Measurements from ENCODE around the gene TRMT2A.

DNA sequence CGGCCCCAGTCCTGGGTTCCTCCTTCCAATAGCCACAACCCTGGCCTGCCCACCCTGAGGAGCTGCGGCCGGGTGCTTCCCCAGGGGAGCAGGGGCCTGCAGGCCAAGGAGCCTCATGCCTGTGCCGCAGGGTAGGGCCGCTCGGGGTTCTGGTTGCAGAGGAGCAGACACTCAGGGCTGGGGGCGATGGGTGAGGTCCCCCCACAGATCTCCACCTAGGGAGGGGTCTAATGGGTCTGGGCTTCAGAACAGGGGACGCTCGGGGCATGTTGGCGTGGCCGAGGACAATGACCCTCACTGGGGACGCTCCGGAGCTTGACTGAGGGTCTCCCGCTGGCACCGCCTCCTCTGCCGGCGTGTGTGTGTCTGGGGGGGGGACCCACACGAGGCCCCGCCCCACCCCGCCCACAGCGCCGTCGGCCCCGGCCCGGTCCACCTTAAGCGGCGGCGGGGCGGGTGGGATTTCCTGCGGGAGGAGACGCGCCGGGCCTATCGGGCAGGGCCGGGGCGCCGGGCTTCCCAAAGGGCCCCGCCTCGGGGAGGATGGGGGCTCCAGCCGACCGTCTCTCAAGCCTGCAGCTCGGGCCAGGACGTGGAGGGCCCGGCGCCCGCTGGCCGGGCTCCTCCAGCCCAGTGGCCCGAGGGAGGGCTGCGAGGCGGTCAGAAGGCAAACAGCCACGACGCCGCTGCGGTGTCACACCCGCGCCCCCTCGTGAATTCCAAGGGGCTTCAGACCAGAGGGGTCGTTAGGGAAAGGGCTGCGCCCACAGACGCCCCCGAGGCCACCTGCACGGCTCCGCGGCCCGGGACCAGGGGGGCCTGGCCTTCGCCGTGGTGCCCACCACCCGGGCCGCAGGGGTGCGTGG is 13.9 kb upstream of the TRMT2A start:
- TF ChIP-seq, protein P1, sequence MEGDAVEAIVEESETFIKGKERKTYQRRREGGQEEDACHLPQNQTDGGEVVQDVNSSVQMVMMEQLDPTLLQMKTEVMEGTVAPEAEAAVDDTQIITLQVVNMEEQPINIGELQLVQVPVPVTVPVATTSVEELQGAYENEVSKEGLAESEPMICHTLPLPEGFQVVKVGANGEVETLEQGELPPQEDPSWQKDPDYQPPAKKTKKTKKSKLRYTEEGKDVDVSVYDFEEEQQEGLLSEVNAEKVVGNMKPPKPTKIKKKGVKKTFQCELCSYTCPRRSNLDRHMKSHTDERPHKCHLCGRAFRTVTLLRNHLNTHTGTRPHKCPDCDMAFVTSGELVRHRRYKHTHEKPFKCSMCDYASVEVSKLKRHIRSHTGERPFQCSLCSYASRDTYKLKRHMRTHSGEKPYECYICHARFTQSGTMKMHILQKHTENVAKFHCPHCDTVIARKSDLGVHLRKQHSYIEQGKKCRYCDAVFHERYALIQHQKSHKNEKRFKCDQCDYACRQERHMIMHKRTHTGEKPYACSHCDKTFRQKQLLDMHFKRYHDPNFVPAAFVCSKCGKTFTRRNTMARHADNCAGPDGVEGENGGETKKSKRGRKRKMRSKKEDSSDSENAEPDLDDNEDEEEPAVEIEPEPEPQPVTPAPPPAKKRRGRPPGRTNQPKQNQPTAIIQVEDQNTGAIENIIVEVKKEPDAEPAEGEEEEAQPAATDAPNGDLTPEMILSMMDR (IDR thresholded peaks at IDR 0.05; ENCODE audit: low read length): no peak
- TF ChIP-seq EZH2 (IDR thresholded peaks at IDR 0.05; ENCODE audit: borderline replicate concordance, low read length): no peak

Data from OCI-LY1 (cell line).